ENCODE results near the gene SETBP1.

- no peak for TF ChIP-seq CTCF (conservative IDR thresholded peaks at IDR 0.05; ENCODE audit: low read depth, low read length)
- no peak for TF ChIP-seq EZH2 (IDR thresholded peaks at IDR 0.05; ENCODE audit: borderline replicate concordance, low read depth, low read length, poor library complexity, severe bottlenecking)
Observed at GRCh38 chr18:44812426-44812825, 131.7 kb downstream of the SETBP1 start.
